K562 (cell line): ENCODE data around the gene PPIL6. TPM values are rescaled to one million over a fixed set of nuclear protein-coding genes. Genes with fewer than 3 reads are reported as not detected.

ENCODE experiments used
- CREB1 ChIP-seq, 2 experiments: sonication (generic) in 1 of 2; formaldehyde crosslinking in 1 of 2; IDR thresholded peaks; 2 replicates each; pipeline versions ENCODE4 v1.6.1 to v1.8.0; 2012 to 2022; ENCODE audit warnings: inconsistent platforms in 1 of 2, mild to moderate bottlenecking in 1 of 2, missing genetic modification reagents in 1 of 2, moderate library complexity in 1 of 2
- CXXC5 ChIP-seq: fragments of 250-450 bp; sonication (Bioruptor Pico); IDR thresholded peaks from 2 replicates; pipeline ENCODE4 v1.8.0; 2022; ENCODE audit warnings: inconsistent platforms, mild to moderate bottlenecking, moderate library complexity
- EWSR1 ChIP-seq: fragments of 450-650 bp; IDR thresholded peaks from 2 replicates; pipeline ENCODE4 v1.6.1; 2018; ENCODE audit warnings: borderline replicate concordance, mild to moderate bottlenecking, low read depth, moderate library complexity; ENCODE audit not compliant: partially characterized antibody
- FOXO4 ChIP-seq: fragments of 450-650 bp; formaldehyde crosslinking; IDR thresholded peaks from 2 replicates; pipeline ENCODE4 v1.4.0; 2020; ENCODE audit warnings: mild to moderate bottlenecking, moderate library complexity
- GTF2E2 ChIP-seq: fragments of 200-800 bp; sonication (Bioruptor generic); IDR thresholded peaks from 2 replicates; pipeline ENCODE4 v1.6.1; 2016; ENCODE audit warnings: missing genetic modification characterization, missing compliant biosample characterization
- HDAC1 ChIP-seq, 2 experiments: fragments of 450-650 bp; IDR thresholded peaks; 2 replicates each; pipeline ENCODE4 v1.6.1; 2016 to 2017; ENCODE audit warnings: inconsistent platforms in 1 of 2, mild to moderate bottlenecking in 1 of 2, moderate library complexity in 1 of 2
- HLTF ChIP-seq: fragments of 450-650 bp; IDR thresholded peaks from 2 replicates; pipeline ENCODE4 v1.6.1; 2016
- HMGN3 ChIP-seq: IDR thresholded peaks from 2 replicates; pipeline ENCODE4 v1.6.1; 2011; ENCODE audit warnings: borderline replicate concordance, low read depth, mild to moderate bottlenecking, mixed read lengths, low read length; ENCODE audit not compliant: insufficient read length; ENCODE audit errors: extremely low read depth
- NFIC ChIP-seq: fragments of 450-650 bp; IDR thresholded peaks from 2 replicates; pipeline ENCODE4 v1.6.1; 2017; ENCODE audit warnings: mild to moderate bottlenecking, inconsistent platforms
- NR4A1 ChIP-seq, 2 experiments: fragments of 250-450 bp in 1 of 2; fragments of 450-650 bp in 1 of 2; sonication (Bioruptor Pico) in 1 of 2; IDR thresholded peaks; 2 replicates each; pipeline versions ENCODE4 v1.4.0 to v1.6.1; 2016 to 2020; ENCODE audit warnings: mild to moderate bottlenecking in 2 of 2, missing compliant biosample characterization in 1 of 2, missing genetic modification characterization in 1 of 2, moderate library complexity in 1 of 2
- POLR2G ChIP-seq: fragments of 200-400 bp; formaldehyde crosslinking; IDR thresholded peaks from 2 replicates; pipeline ENCODE4 v1.6.1; 2017; ENCODE audit warnings: low read depth, mild to moderate bottlenecking, antibody characterized with exemption, low read length, moderate library complexity
- RCOR1 ChIP-seq, 2 experiments: IDR thresholded peaks; 2 replicates each; pipeline ENCODE4 v1.6.1; 2012; ENCODE audit warnings: low read depth in 2 of 2, low read length in 2 of 2, borderline replicate concordance in 1 of 2, improper control_type of control experiment in 1 of 2
- U2AF1 ChIP-seq: fragments of 200-400 bp; formaldehyde crosslinking; optimal IDR thresholded peaks from 2 replicates; pipeline ENCODE3; 2017; ENCODE audit warnings: mild to moderate bottlenecking, low read depth, low read length, moderate library complexity
- ZBED1 ChIP-seq: IDR thresholded peaks from 2 replicates; pipeline ENCODE4 v1.6.1; 2014
- polyA plus RNA-seq, 8 experiments: library from polyadenylated mRNA; depleted of rRNA in 4 of 8; stranded (reverse) in 5 of 8; unstranded in 3 of 8; fragments of >200 nt; fragmentation: Nextera tagmentation in 2 of 8; fragmentation: Illumina TruSeq in 1 of 8; extraction: Ambion mirVana in 2 of 8; extraction: Trizol in 1 of 8; gene quantifications; 2 replicates each; pipeline versions ENCODE4 v1.2.1 to v1.2.3, GENCODE V29; 2011 to 2014; ENCODE audit warnings: inconsistent platforms in 1 of 8, missing spikeins in 1 of 8
- total RNA-seq, 7 experiments: library from RNA; depleted of rRNA in 6 of 7; stranded (reverse); fragments of >200 nt in 6 of 7; fragmentation: Illumina TruSeq in 2 of 7; extraction: Trizol in 2 of 7; gene quantifications; 2 replicates each; pipeline versions ENCODE4 v1.2.1 to v1.2.3, GENCODE V29; 2011 to 2021; ENCODE audit warnings: low replicate concordance in 1 of 7
- TF ChIP-seq, protein P1 (sequence below), 2 experiments: fragments of 250-450 bp in 1 of 2; fragments of 450-650 bp in 1 of 2; sonication (Bioruptor Pico) in 1 of 2; IDR thresholded peaks; 2 replicates each; pipeline versions ENCODE4 v1.6.1 to v1.8.0; 2016 to 2021; ENCODE audit warnings: mild to moderate bottlenecking in 2 of 2, moderate library complexity in 2 of 2, missing compliant biosample characterization in 1 of 2, missing genetic modification characterization in 1 of 2
- TF ChIP-seq, protein P2 (sequence below): fragments of 450-650 bp; formaldehyde crosslinking; IDR thresholded peaks from 2 replicates; pipeline ENCODE4 v1.4.0; 2020; ENCODE audit warnings: mild to moderate bottlenecking, moderate library complexity

The PPIL6 gene
- total and polyA plus RNA-seq, 9 of the 15 experiments (the other 6 are each of a cell fraction or from before 2014, with no cell fraction given), result 0.03 to 0.98 (median 0.41) TPM; not detected in 1

DNA sequence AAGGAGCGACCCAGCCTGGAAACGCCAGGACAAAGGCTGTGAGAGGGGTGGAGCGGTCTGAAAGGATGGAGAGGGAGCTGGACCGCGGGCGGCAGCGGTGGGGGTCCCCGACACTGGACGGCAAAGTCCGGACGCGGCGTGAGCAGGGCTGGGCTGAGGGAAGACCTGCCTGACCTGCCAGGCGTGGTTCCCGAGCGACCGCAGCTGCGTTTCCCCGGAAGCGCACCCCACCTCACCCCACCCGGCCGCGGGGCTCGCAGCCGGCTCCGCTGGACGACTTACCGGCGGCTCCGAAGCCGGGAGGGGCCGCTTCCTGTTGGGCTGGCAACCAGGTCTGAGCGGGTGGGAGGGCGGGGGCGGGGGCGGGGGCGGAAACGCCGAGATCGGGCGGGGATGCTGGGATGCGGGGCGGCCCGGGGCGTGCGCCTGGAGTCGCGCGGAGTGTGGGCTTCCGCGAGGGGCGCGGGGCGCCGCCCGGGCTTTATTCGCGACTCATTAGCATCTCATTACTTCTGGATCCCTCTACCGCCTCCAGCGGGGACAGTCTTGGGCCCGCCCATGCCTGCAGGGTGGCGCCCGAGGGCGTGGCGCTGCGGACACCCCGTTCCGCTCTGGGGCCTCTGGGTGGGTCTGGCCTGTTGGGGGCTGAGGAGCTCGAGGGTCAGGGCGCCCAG is 15.1 kb upstream of the PPIL6 start, which contains the start of gene MICAL1 (continued):
- TF ChIP-seq HLTF (no peak), HDAC1 (IDR thresholded peaks at IDR 0.05) (0 out of 4 replicates have a peak, but pooled peaks of 1 of the 2 experiments have one; percentile 18), GTF2E2 (tag) (no peak), RCOR1 (IDR thresholded peaks at IDR 0.05; ENCODE audit: borderline replicate concordance in 1 of 2, low read depth in 2 of 2, low read length in 2 of 2) (0 out of 4 replicates have a peak, but pooled peaks of 1 of the 2 experiments have one; percentile 20), POLR2G (peak; percentile 80), EWSR1 (no peak), CXXC5 (CRISPR knock-in tag) (peak; percentile 62), FOXO4 (CRISPR knock-in tag) (no peak), HMGN3 (peak; percentile 39), ZBED1 (no peak), U2AF1 (no peak), CREB1 (IDR thresholded peaks at IDR 0.05) (no peak), CREB1 (CRISPR knock-in tag; IDR thresholded peaks at IDR 0.05) (peak; percentile 32; the same call in 1 of the 2 replicates), NFIC (peak; percentile 70), NR4A1 (CRISPR knock-in tag; IDR thresholded peaks at IDR 0.05) (0 out of 2 replicates have a peak, but pooled peaks have one; percentile 32), NR4A1 (tag; IDR thresholded peaks at IDR 0.05) (no peak)
- TF ChIP-seq, protein P1, sequence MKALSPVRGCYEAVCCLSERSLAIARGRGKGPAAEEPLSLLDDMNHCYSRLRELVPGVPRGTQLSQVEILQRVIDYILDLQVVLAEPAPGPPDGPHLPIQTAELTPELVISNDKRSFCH (CRISPR knock-in tag; IDR thresholded peaks at IDR 0.05), result no peak
- TF ChIP-seq, protein P1 (tag; IDR thresholded peaks at IDR 0.05), result peak; percentile 46; the same call in 1 of the 2 replicates
- TF ChIP-seq, protein P2, sequence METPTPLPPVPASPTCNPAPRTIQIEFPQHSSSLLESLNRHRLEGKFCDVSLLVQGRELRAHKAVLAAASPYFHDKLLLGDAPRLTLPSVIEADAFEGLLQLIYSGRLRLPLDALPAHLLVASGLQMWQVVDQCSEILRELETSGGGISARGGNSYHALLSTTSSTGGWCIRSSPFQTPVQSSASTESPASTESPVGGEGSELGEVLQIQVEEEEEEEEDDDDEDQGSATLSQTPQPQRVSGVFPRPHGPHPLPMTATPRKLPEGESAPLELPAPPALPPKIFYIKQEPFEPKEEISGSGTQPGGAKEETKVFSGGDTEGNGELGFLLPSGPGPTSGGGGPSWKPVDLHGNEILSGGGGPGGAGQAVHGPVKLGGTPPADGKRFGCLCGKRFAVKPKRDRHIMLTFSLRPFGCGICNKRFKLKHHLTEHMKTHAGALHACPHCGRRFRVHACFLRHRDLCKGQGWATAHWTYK, result no peak; the same call in 1 of the 2 replicates
